MM.1S (cell line): ENCODE results near the gene DMKN.
"Not testable (repeated sequence)": the region's sequence is repeated elsewhere in the genome, so short reads cannot be mapped to it uniquely, and the experiment has no call there.

Source experiments
- DNase-seq: peaks from one replicate; pipeline ENCODE4 v3.0.0-alpha.2; 2015
- H2AFZ ChIP-seq: fragments of 300-600 bp; sonication (generic); 2 replicates; pipeline ENCODE4 v1.6.0; 2016; ENCODE audit warnings: antibody characterized with exemption, low read length
- H3F3A ChIP-seq: fragments of 300-600 bp; sonication (generic); 2 replicates; pipeline ENCODE4 v1.6.1; 2016; ENCODE audit warnings: mild to moderate bottlenecking, antibody characterized with exemption, low read length, moderate library complexity, mixed read lengths; ENCODE audit not compliant: insufficient read depth
- H3K27ac ChIP-seq: fragments of 300-600 bp; sonication (generic); 2 replicates; pipeline ENCODE4 v1.5.1; 2016; ENCODE audit warnings: mild to moderate bottlenecking, low read length
- H3K27me3 ChIP-seq: fragments of 300-600 bp; sonication (generic); replicated peaks from 2 replicates; pipeline ENCODE4 v1.6.0; 2016; ENCODE audit warnings: low read length; ENCODE audit not compliant: insufficient read depth
- H3K36me3 ChIP-seq: fragments of 300-600 bp; sonication (generic); replicated peaks from 2 replicates; pipeline ENCODE4 v1.6.1; 2016; ENCODE audit warnings: mild to moderate bottlenecking, low read length, mixed read lengths; ENCODE audit not compliant: insufficient read depth
- H3K4me1 ChIP-seq: fragments of 300-600 bp; sonication (generic); 2 replicates; pipeline ENCODE4 v1.6.1; 2016; ENCODE audit warnings: low read length, mixed read lengths
- H3K4me2 ChIP-seq: fragments of 300-600 bp; sonication (generic); 2 replicates; pipeline ENCODE4 v1.6.0; 2016; ENCODE audit warnings: low read depth, low read length
- H3K4me3 ChIP-seq: fragments of 300-600 bp; sonication (generic); 2 replicates; pipeline ENCODE4 v1.5.1; 2016; ENCODE audit warnings: low read length, mixed read lengths
- H3K79me2 ChIP-seq: fragments of 300-600 bp; sonication (generic); 2 replicates; pipeline ENCODE4 v1.6.1; 2016; ENCODE audit warnings: mixed run types, low read length, mixed read lengths
- H3K9ac ChIP-seq: fragments of 300-600 bp; sonication (generic); 2 replicates; pipeline ENCODE4 v1.6.1; 2016; ENCODE audit warnings: low read length, mixed read lengths
- H3K9me2 ChIP-seq: fragments of 300-600 bp; sonication (generic); replicated peaks from 2 replicates; pipeline ENCODE4 v1.6.1; 2016; ENCODE audit warnings: mild to moderate bottlenecking, low read length, mixed read lengths; ENCODE audit not compliant: insufficient read depth
- H3K9me3 ChIP-seq: fragments of 300-600 bp; sonication (generic); replicated peaks from 2 replicates; pipeline ENCODE4 v1.6.1; 2016; ENCODE audit warnings: mild to moderate bottlenecking, low read length, mixed read lengths; ENCODE audit not compliant: insufficient read depth
- H4K20me1 ChIP-seq: fragments of 300-600 bp; sonication (generic); 2 replicates; pipeline ENCODE4 v1.6.1; 2016; ENCODE audit warnings: mild to moderate bottlenecking, low read length, moderate library complexity, mixed read lengths; ENCODE audit not compliant: insufficient read depth
- CTCF ChIP-seq: fragments of 300-600 bp; sonication (generic); IDR thresholded peaks from 2 replicates; pipeline ENCODE4 v1.5.1; 2016; ENCODE audit warnings: antibody characterized with exemption, low read length, mixed read lengths
- EZH2 ChIP-seq: fragments of 300-600 bp; sonication (generic); optimal IDR thresholded peaks from 2 replicates; pipeline ENCODE3; 2017; ENCODE audit warnings: low read depth, mild to moderate bottlenecking, antibody characterized with exemption, low read length, mixed read lengths
- EZH2phosphoT487 ChIP-seq: fragments of 300-600 bp; sonication (generic); IDR thresholded peaks from 2 replicates; pipeline ENCODE4 v1.6.1; 2018; ENCODE audit warnings: antibody characterized with exemption, low read length

DMKN gene

GRCh38 chr19:35466259-35466658 lies 47.2 kb downstream of the DMKN start:
- H3K9me2 ChIP-seq: no peaks in the 10 kb centered on the region
- DNase-seq: no peak
- no peaks in the 10 kb centered on the region for H3K27me3 ChIP-seq
- no peak overlapping the region for H2AFZ ChIP-seq
- H3K36me3 ChIP-seq: no peaks in the 10 kb centered on the region
- no peak overlapping the region for H3K4me3 ChIP-seq
- H3K4me1 ChIP-seq: peaks cover 15% of the 10 kb centered on the region
- no peaks in the 10 kb centered on the region for H3K79me2 ChIP-seq
- no peak overlapping the region for H3K27ac ChIP-seq
- no peak for TF ChIP-seq CTCF
- no peak for TF ChIP-seq EZH2phosphoT487
- TF ChIP-seq EZH2: no peak
- H4K20me1 ChIP-seq: no peaks in the 10 kb centered on the region
- H3K9me3 ChIP-seq: no peaks in the 10 kb centered on the region
- H3F3A ChIP-seq: peaks cover 10% of the 10 kb centered on the region
- no peak overlapping the region for H3K9ac ChIP-seq
- no peak overlapping the region for H3K4me2 ChIP-seq

- peak overlapping the region; percentile 85 for H3K4me2 ChIP-seq
These were observed 50.5 kb downstream of the DMKN start for GRCh38 chr19:35462956-35463355.

GRCh38 chr19:35462476-35462953 lies 50.9 kb downstream of the DMKN start:
- Histone ChIP-seq H3K4me2 (peak overlapping the region; percentile 85), H3K27me3 (no peaks in the 10 kb centered on the region), H3K9me3 (no peaks in the 10 kb centered on the region), H3K27ac (peak overlapping the region; percentile 82), H3K4me3 (peak overlapping the region; percentile 13; the same call in 1 of the 2 replicates), H2AFZ (peak overlapping the region; percentile 59), H3F3A (peaks cover 12% of the 10 kb centered on the region), H3K9me2 (no peaks in the 10 kb centered on the region), H4K20me1 (no peaks in the 10 kb centered on the region), H3K79me2 (no peaks in the 10 kb centered on the region), H3K9ac (peak overlapping the region; percentile 15; the same call in 1 of the 2 replicates), H3K36me3 (no peaks in the 10 kb centered on the region), H3K4me1 (peaks cover 28% of the 10 kb centered on the region)
- peak; percentile 13; the same call in 1 of the 2 replicates for TF ChIP-seq CTCF
- TF ChIP-seq EZH2: no peak
- DNase-seq: peak; percentile 89

More at GRCh38 chr19:35462956-35463355, 50.5 kb downstream of the DMKN start:
- H4K20me1 ChIP-seq, H3K27me3 ChIP-seq, H3K9ac ChIP-seq, H3K4me3 ChIP-seq, H3K36me3 ChIP-seq, H3K9me3 ChIP-seq, H3K79me2 ChIP-seq, DNase-seq, H3K9me2 ChIP-seq, H3F3A ChIP-seq: not testable (repeated sequence)
- Histone ChIP-seq H3K27ac (peak overlapping the region; percentile 82; the same call in 1 of the 2 replicates), H3K4me1 (peaks cover 23% of the 10 kb centered on the region), H2AFZ (0 out of 2 replicates have a peak overlapping the region, but pooled peaks have one; percentile 59)

GRCh38 chr19:35461788-35462187 lies 51.7 kb downstream of the DMKN start:
- H3K79me2 ChIP-seq: not testable (repeated sequence)
- peaks cover 35% of the 10 kb centered on the region for H3K4me1 ChIP-seq

More at GRCh38 chr19:35461788-35462187, 51.7 kb downstream of the DMKN start:
- Histone ChIP-seq H3K27ac (peak overlapping the region; percentile 82; the same call in 1 of the 2 replicates), H3K4me2 (peak overlapping the region; percentile 85; the same call in 1 of the 2 replicates), H3F3A (peaks cover 19% of the 10 kb centered on the region)
- H3K9ac ChIP-seq, DNase-seq, H3K27me3 ChIP-seq, H3K9me3 ChIP-seq, H3K36me3 ChIP-seq, H3K9me2 ChIP-seq, H2AFZ ChIP-seq, H4K20me1 ChIP-seq, H3K4me3 ChIP-seq: not testable (repeated sequence)
